Esophagus muscularis mucosa (tissue), 4 donors: ENCODE results near the gene LRP1. TPM values are rescaled to one million over a fixed set of nuclear protein-coding genes. Genes with fewer than 3 reads are reported as not detected.

Experiments used
- DNase-seq: peaks from one replicate; pipeline ENCODE4 v3.0.0-alpha.2; 2017; ENCODE audit errors: extremely low spot score
- H3K27ac ChIP-seq, 4 donors: fragments of 200-600 bp; sonication (generic); replicated peaks in 1 of 4; 1 replicate in 3 of 4; 2 replicates in 1 of 4; pipeline ENCODE4 v1.5.1; 2016 to 2019; ENCODE audit warnings: mild to moderate bottlenecking in 1 of 4
- H3K27me3 ChIP-seq, 4 donors: fragments of 200-600 bp; sonication (generic); one replicate each; pipeline versions ENCODE4 v1.5.1 to v1.6.0; 2016 to 2019
- H3K36me3 ChIP-seq, 4 donors: fragments of 200-600 bp; sonication (generic); one replicate each; pipeline ENCODE4 v1.5.1; 2016 to 2019
- H3K4me1 ChIP-seq, 4 donors: fragments of 200-600 bp; sonication (generic); one replicate each; pipeline ENCODE4 v1.5.1; 2016 to 2019
- H3K4me3 ChIP-seq, 4 donors: fragments of 200-600 bp; sonication (generic); 1 replicate in 2 of 4; 2 replicates in 2 of 4; pipeline ENCODE4 v1.5.1; 2016 to 2019; ENCODE audit warnings: mild to moderate bottlenecking in 4 of 4, moderate library complexity in 1 of 4
- H3K9me3 ChIP-seq, 4 donors: fragments of 200-600 bp; sonication (generic); 1 replicate in 3 of 4; 2 replicates in 1 of 4; pipeline ENCODE4 v1.5.1; 2016 to 2019
- CTCF ChIP-seq, 3 experiments: fragments of 200-600 bp in 2 of 3; fragments of 450-650 bp in 1 of 3; sonication (generic) in 2 of 3; IDR thresholded peaks; one replicate each; pipeline ENCODE4 v1.5.1; 2017 to 2019; ENCODE audit warnings: antibody characterized with exemption in 3 of 3, mild to moderate bottlenecking in 2 of 3, moderate library complexity in 1 of 3
- EP300 ChIP-seq: sonication (generic); formaldehyde crosslinking; IDR thresholded peaks from one replicate; pipeline ENCODE4 v1.6.1; 2017; ENCODE audit warnings: antibody characterized with exemption
- POLR2A ChIP-seq: fragments of 450-650 bp; IDR thresholded peaks from one replicate; pipeline ENCODE4 v1.6.1; 2017; ENCODE audit warnings: antibody characterized with exemption, moderate library complexity, mild to moderate bottlenecking, low read depth
- POLR2AphosphoS5 ChIP-seq, 2 donors: sonication (generic); formaldehyde crosslinking; IDR thresholded peaks; one replicate each; pipeline ENCODE4 v1.6.1; 2017; ENCODE audit warnings: antibody characterized with exemption in 2 of 2
- WGBS: methylation state at CpG from one replicate; pipeline ENCODE4 v1.1.5; 2018; 5-methylcytosine and 5-hydroxymethylcytosine counted together
- intact Hi-C: fragments of 100-400 bp; cut with DNase I; formaldehyde crosslinking; loops from one replicate; pipeline ENCODE4 v1.15.1; 2023
- total RNA-seq, 4 donors: library from RNA; depleted of rRNA; stranded (reverse); fragments of >200 nt; gene quantifications; one replicate each; pipeline versions ENCODE4 v1.1.0 to v1.2.1, GENCODE V29; 2016

Gene LRP1
- total RNA-seq, 4 donors from 2014 or later: 203 to 338 (median 250) TPM

DNA sequence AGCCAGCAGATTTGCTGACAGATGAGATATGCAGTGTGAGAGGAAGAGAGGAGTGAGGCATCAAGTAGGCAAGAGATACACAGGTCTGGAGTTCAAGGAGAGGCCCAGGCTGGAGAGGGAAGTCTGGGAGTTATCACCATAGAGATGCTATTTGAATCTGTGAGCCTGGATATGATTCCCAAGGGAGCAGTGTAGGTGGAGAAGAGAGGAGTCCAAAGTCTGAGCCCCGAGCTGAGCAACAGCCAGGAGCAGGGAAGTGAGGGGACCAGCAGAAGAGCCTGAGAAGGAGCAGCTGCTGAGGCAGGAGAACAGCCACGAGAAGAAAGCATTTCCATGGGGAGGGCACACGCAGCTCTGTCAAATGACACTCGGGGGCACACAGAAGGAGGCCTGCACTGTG, 68.2 kb downstream of the LRP1 start:
- no peak for TF ChIP-seq POLR2AphosphoS5 (IDR thresholded peaks at IDR 0.05)
- TF ChIP-seq CTCF (IDR thresholded peaks at IDR 0.05): no peak
- no peak for TF ChIP-seq EP300
- TF ChIP-seq POLR2A: no peak
- DNase-seq: no peak
- no peak overlapping the region for H3K27ac ChIP-seq
- no peak overlapping the region for H3K4me3 ChIP-seq
- H3K9me3 ChIP-seq: no peaks in the 10 kb centered on the region
- peaks cover 93 to 100% (median 99%) of the 10 kb centered on the region in 4 donors for H3K36me3 ChIP-seq
- WGBS: 76% methylated on average over 4 of the region's 4 CpGs
- H3K4me1 ChIP-seq: no peaks in the 10 kb centered on the region
- H3K27me3 ChIP-seq: no peaks in the 10 kb centered on the region
- intact Hi-C loops: no loop called here

DNA sequence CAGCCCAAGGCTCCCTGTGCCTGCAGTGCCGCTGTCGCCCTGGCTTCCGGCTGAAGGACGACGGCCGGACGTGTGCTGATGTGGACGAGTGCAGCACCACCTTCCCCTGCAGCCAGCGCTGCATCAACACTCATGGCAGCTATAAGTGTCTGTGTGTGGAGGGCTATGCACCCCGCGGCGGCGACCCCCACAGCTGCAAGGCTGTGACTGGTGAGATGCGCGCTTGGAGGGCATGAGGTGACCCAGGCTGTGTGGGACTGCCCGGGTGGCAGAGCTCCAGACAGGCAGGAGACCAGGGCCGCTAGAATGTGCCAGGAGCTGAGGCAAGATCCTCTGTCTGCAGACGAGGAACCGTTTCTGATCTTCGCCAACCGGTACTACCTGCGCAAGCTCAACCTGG, 68.7 kb downstream of the LRP1 start:
- Histone ChIP-seq H3K4me1 (no peaks in the 10 kb centered on the region), H3K4me3 (no peak overlapping the region), H3K27me3 (no peaks in the 10 kb centered on the region), H3K9me3 (no peaks in the 10 kb centered on the region), H3K36me3 (peaks cover 95 to 100% (median 100%) of the 10 kb centered on the region in 4 donors), H3K27ac (no peak overlapping the region)
- intact Hi-C loops: no loop called here
- DNase-seq: no peak
- 83% methylated on average over 4 of the region's 22 CpGs for WGBS
- no peak for TF ChIP-seq POLR2AphosphoS5 (IDR thresholded peaks at IDR 0.05)
- TF ChIP-seq CTCF (IDR thresholded peaks at IDR 0.05): no peak
- TF ChIP-seq EP300: no peak
- no peak for TF ChIP-seq POLR2A

DNA sequence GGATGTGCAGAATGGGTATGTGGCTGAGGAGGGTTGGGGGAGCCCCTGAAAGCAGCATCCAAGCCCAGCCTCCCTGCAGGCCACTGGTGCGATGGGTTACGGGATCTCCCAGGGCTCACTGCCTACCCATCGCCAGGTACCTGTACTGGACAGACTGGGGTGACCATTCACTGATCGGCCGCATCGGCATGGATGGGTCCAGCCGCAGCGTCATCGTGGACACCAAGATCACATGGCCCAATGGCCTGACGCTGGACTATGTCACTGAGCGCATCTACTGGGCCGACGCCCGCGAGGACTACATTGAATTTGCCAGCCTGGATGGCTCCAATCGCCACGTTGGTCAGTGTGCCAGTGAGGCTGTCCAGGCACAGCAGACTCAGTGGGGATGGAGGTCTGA, 70.0 kb downstream of the LRP1 start:
- Histone ChIP-seq H3K4me1 (no peaks in the 10 kb centered on the region), H3K9me3 (no peaks in the 10 kb centered on the region), H3K36me3 (peaks cover 85 to 100% (median 100%) of the 10 kb centered on the region in 4 donors), H3K4me3 (no peak overlapping the region), H3K27ac (no peak overlapping the region), H3K27me3 (no peaks in the 10 kb centered on the region)
- no peak for TF ChIP-seq POLR2A
- no peak for TF ChIP-seq CTCF (IDR thresholded peaks at IDR 0.05)
- no peak for TF ChIP-seq POLR2AphosphoS5 (IDR thresholded peaks at IDR 0.05)
- TF ChIP-seq EP300: no peak
- WGBS: 87% methylated on average over 15 of the region's 17 CpGs
- intact Hi-C loops: no loop called here
- DNase-seq: no peak

GRCh38 chr12:57199191-57199590, 70.9 kb downstream of the LRP1 start:
- TF ChIP-seq CTCF (IDR thresholded peaks at IDR 0.05) (no peak), EP300 (no peak), POLR2A (no peak), POLR2AphosphoS5 (IDR thresholded peaks at IDR 0.05) (no peak)
- no peak overlapping the region for H3K27ac ChIP-seq
- H3K27me3 ChIP-seq: no peaks in the 10 kb centered on the region
- H3K9me3 ChIP-seq: no peaks in the 10 kb centered on the region
- peaks cover 85 to 100% (median 100%) of the 10 kb centered on the region in 4 donors for H3K36me3 ChIP-seq
- intact Hi-C loops: no loop called here
- WGBS: 89% methylated on average over 12 of the region's 15 CpGs
- H3K4me3 ChIP-seq: no peak overlapping the region
- H3K4me1 ChIP-seq: no peaks in the 10 kb centered on the region
- DNase-seq: no peak

DNA sequence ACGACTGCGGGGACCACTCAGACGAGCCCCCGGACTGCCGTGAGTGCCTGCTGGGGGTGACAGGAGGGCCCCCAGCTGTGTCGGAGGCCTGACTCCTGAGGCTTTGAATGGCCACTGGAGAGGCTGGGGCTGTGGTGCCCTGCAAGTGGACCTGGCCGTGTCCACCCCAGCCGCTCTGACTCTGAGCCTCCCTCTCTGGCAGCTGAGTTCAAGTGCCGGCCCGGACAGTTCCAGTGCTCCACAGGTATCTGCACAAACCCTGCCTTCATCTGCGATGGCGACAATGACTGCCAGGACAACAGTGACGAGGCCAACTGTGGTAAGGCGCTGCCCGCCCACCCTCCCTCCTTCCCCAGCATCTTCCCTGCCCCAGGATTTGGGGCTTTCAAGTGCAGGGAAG, 72.2 kb downstream of the LRP1 start:
- 92% methylated on average over 12 of the region's 15 CpGs for WGBS
- Histone ChIP-seq H3K4me1 (no peaks in the 10 kb centered on the region), H3K36me3 (peaks cover 85 to 100% (median 100%) of the 10 kb centered on the region in 4 donors), H3K27me3 (no peaks in the 10 kb centered on the region), H3K27ac (no peak overlapping the region), H3K9me3 (no peaks in the 10 kb centered on the region), H3K4me3 (no peak overlapping the region)
- TF ChIP-seq EP300 (no peak), POLR2A (no peak), CTCF (IDR thresholded peaks at IDR 0.05) (no peak), POLR2AphosphoS5 (IDR thresholded peaks at IDR 0.05) (no peak)
- no peak for DNase-seq
- intact Hi-C loops: no loop called here
